GM12878 (cell line): Measurements from ENCODE around the gene FAM193A. TPM values are rescaled to one million over a fixed set of nuclear protein-coding genes. Genes with fewer than 3 reads are reported as not detected.
A peak's percentile ranks its signal among the peaks of the same experiment; 100 is the strongest.

Experiments used
- CBX5 ChIP-seq: sonication (generic); IDR thresholded peaks from 2 replicates; pipeline ENCODE4 v1.6.1; 2016; ENCODE audit warnings: low read depth, moderate library complexity, mild to moderate bottlenecking, inconsistent platforms
- CREB1 ChIP-seq: IDR thresholded peaks from 2 replicates; pipeline ENCODE4 v1.6.1; 2012; ENCODE audit warnings: low read depth, mild to moderate bottlenecking, inconsistent platforms
- JUNB ChIP-seq: IDR thresholded peaks from 2 replicates; pipeline ENCODE4 v1.6.1; 2016; ENCODE audit warnings: antibody characterized with exemption, mild to moderate bottlenecking
- JUND ChIP-seq: IDR thresholded peaks from 2 replicates; pipeline ENCODE4 v1.6.1; 2012; ENCODE audit warnings: low read depth, mild to moderate bottlenecking, low read length, improper control_type of control experiment, moderate library complexity
- KAT2A ChIP-seq: conservative IDR thresholded peaks from 2 replicates; pipeline ENCODE4 v1.6.1; 2011; ENCODE audit warnings: low read depth, low read length; ENCODE audit not compliant: control insufficient read depth
- MXI1 ChIP-seq: fragments of 150-350 bp; IDR thresholded peaks from 2 replicates; pipeline ENCODE4 v1.6.1; 2011; ENCODE audit warnings: low read depth, mild to moderate bottlenecking, inconsistent platforms, low read length, improper control_type of control experiment
- NFIC ChIP-seq: IDR thresholded peaks from 2 replicates; pipeline ENCODE4 v1.6.1; 2012; ENCODE audit warnings: low read depth, mild to moderate bottlenecking, inconsistent platforms, low read length, moderate library complexity
- NFXL1 ChIP-seq: fragments of 450-650 bp; IDR thresholded peaks from 2 replicates; pipeline ENCODE4 v1.6.1; 2017; ENCODE audit warnings: antibody characterized with exemption, mild to moderate bottlenecking, borderline replicate concordance
- NR2F1 ChIP-seq: fragments of 450-650 bp; conservative IDR thresholded peaks from 2 replicates; pipeline ENCODE4 v1.6.1; 2017; ENCODE audit warnings: mild to moderate bottlenecking
- RAD21 ChIP-seq: IDR thresholded peaks from 2 replicates; pipeline ENCODE4 v1.6.1; 2011; ENCODE audit warnings: mild to moderate bottlenecking, low read depth, low read length, moderate library complexity; ENCODE audit not compliant: insufficient read depth
- SIX5 ChIP-seq: IDR thresholded peaks from 2 replicates; pipeline ENCODE4 v1.6.1; 2011; ENCODE audit warnings: mild to moderate bottlenecking, low read depth, low read length, moderate library complexity; ENCODE audit not compliant: severe bottlenecking
- SREBF2 ChIP-seq: IDR thresholded peaks from 2 replicates; pipeline ENCODE4 v1.6.1; 2012; ENCODE audit warnings: mild to moderate bottlenecking, low read length
- STAT3 ChIP-seq: IDR thresholded peaks from 2 replicates; pipeline ENCODE4 v1.6.1; 2011; ENCODE audit warnings: low read depth, low read length, improper control_type of control experiment
- TARDBP ChIP-seq: IDR thresholded peaks from 2 replicates; pipeline ENCODE4 v1.6.1; 2016; ENCODE audit warnings: borderline replicate concordance
- polyA plus RNA-seq, 11 experiments: library from polyadenylated mRNA; depleted of rRNA in 4 of 11; unstranded in 6 of 11; stranded (reverse) in 5 of 11; fragments of >200 nt; fragmentation: Nextera tagmentation in 4 of 11; fragmentation: Illumina TruSeq in 1 of 11; extraction: Ambion mirVana in 4 of 11; extraction: Trizol in 1 of 11; gene quantifications; 1 replicate in 1 of 11; 2 replicates in 10 of 11; pipeline versions ENCODE4 v1.2.1 to v1.2.3, GENCODE V29; 2011 to 2016; ENCODE audit warnings: inconsistent platforms in 2 of 11, missing spikeins in 2 of 11, low read depth in 1 of 11
- total RNA-seq, 4 experiments: library from RNA; depleted of rRNA in 3 of 4; stranded (reverse); fragments of >200 nt in 3 of 4; fragmentation: Illumina TruSeq in 1 of 4; extraction: Trizol in 1 of 4; gene quantifications; 2 replicates each; pipeline versions ENCODE4 v1.2.1 to v1.2.3, GENCODE V29; 2013 to 2021
- TF ChIP-seq, protein P1 (sequence below): fragments of 450-650 bp; IDR thresholded peaks from 2 replicates; pipeline ENCODE4 v1.6.1; 2017; ENCODE audit warnings: mild to moderate bottlenecking, moderate library complexity
- TF ChIP-seq, protein P2 (sequence below): fragments of 450-650 bp; IDR thresholded peaks from 2 replicates; pipeline ENCODE4 v1.6.1; 2018; ENCODE audit warnings: borderline replicate concordance, mild to moderate bottlenecking; ENCODE audit not compliant: partially characterized antibody
- TF ChIP-seq, protein P3 (sequence below): fragments of 450-650 bp; IDR thresholded peaks from 2 replicates; pipeline ENCODE4 v1.6.1; 2017; ENCODE audit warnings: mild to moderate bottlenecking
- TF ChIP-seq, protein P4 (sequence below): fragments of 450-650 bp; formaldehyde crosslinking; IDR thresholded peaks from 2 replicates; pipeline ENCODE4 v1.5.0; 2022; ENCODE audit warnings: mild to moderate bottlenecking, missing genetic modification characterization

Gene FAM193A
- total and polyA plus RNA-seq, 10 of the 15 experiments (the other 5 are each of a cell fraction or from before 2014, with no cell fraction given): 0.52 to 23.3 (median 7.4) TPM

DNA sequence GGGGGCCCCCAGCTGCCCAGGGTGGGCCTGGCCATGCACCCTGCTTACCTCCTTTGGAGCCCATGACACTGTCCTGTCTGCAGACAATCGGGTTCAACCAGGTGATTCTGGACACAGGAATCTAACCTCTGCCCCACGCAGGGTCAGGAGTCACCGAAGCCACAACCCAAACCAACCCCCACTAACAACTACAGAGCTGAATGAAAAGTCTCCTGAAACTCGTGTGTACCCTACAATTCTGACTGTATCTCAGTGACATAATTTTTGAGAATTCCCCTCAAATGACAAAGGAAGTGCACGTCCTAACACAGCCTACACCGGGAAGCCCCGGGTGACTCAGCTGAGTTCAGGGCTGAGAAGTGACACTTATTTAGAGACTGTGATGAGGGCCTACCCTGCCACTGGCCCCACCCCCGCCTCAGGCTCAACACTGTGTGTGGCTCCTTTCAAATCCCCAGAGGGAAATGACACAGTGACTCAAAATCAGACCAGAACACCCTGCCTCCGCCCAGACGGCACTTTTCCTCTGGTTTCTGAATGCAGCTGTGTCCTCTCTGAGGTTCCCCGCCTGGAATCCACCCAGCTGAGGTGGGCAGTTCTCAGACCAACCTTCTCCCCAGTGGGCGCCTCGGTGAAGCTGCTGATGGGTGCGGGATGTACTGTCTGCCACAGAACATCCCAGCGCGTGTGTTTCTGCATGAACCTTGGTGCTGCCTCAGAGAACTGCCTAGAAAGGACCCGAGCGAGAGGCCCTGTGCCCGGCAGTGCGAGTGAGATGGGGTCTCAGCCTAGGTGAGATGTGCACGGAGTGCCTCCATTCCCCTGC lies 209.7 kb downstream of the FAM193A start (continued):
- TF ChIP-seq, protein P1, sequence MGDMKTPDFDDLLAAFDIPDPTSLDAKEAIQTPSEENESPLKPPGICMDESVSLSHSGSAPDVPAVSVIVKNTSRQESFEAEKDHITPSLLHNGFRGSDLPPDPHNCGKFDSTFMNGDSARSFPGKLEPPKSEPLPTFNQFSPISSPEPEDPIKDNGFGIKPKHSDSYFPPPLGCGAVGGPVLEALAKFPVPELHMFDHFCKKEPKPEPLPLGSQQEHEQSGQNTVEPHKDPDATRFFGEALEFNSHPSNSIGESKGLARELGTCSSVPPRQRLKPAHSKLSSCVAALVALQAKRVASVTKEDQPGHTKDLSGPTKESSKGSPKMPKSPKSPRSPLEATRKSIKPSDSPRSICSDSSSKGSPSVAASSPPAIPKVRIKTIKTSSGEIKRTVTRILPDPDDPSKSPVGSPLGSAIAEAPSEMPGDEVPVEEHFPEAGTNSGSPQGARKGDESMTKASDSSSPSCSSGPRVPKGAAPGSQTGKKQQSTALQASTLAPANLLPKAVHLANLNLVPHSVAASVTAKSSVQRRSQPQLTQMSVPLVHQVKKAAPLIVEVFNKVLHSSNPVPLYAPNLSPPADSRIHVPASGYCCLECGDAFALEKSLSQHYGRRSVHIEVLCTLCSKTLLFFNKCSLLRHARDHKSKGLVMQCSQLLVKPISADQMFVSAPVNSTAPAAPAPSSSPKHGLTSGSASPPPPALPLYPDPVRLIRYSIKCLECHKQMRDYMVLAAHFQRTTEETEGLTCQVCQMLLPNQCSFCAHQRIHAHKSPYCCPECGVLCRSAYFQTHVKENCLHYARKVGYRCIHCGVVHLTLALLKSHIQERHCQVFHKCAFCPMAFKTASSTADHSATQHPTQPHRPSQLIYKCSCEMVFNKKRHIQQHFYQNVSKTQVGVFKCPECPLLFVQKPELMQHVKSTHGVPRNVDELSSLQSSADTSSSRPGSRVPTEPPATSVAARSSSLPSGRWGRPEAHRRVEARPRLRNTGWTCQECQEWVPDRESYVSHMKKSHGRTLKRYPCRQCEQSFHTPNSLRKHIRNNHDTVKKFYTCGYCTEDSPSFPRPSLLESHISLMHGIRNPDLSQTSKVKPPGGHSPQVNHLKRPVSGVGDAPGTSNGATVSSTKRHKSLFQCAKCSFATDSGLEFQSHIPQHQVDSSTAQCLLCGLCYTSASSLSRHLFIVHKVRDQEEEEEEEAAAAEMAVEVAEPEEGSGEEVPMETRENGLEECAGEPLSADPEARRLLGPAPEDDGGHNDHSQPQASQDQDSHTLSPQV: peak; percentile 84
- TF ChIP-seq SREBF2 (peak; percentile 46; the same call in 1 of the 2 replicates), NR2F1 (peak; percentile 100), NFXL1 (no peak), JUNB (peak; percentile 99), RAD21 (no peak), CREB1 (peak; percentile 93), CBX5 (peak; percentile 88; the same call in 1 of the 2 replicates), KAT2A (no peak), NFIC (peak; percentile 100), STAT3 (peak; percentile 90), JUND (peak; percentile 95), SIX5 (no peak), MXI1 (peak; percentile 53), TARDBP (peak; percentile 91)
- TF ChIP-seq, protein P2, sequence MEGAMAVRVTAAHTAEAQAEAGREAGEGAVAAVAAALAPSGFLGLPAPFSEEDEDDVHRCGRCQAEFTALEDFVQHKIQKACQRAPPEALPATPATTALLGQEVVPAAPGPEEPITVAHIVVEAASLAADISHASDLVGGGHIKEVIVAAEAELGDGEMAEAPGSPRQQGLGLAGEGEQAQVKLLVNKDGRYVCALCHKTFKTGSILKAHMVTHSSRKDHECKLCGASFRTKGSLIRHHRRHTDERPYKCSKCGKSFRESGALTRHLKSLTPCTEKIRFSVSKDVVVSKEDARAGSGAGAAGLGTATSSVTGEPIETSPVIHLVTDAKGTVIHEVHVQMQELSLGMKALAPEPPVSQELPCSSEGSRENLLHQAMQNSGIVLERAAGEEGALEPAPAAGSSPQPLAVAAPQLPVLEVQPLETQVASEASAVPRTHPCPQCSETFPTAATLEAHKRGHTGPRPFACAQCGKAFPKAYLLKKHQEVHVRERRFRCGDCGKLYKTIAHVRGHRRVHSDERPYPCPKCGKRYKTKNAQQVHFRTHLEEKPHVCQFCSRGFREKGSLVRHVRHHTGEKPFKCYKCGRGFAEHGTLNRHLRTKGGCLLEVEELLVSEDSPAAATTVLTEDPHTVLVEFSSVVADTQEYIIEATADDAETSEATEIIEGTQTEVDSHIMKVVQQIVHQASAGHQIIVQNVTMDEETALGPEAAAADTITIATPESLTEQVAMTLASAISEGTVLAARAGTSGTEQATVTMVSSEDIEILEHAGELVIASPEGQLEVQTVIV: no peak
- TF ChIP-seq, protein P3, sequence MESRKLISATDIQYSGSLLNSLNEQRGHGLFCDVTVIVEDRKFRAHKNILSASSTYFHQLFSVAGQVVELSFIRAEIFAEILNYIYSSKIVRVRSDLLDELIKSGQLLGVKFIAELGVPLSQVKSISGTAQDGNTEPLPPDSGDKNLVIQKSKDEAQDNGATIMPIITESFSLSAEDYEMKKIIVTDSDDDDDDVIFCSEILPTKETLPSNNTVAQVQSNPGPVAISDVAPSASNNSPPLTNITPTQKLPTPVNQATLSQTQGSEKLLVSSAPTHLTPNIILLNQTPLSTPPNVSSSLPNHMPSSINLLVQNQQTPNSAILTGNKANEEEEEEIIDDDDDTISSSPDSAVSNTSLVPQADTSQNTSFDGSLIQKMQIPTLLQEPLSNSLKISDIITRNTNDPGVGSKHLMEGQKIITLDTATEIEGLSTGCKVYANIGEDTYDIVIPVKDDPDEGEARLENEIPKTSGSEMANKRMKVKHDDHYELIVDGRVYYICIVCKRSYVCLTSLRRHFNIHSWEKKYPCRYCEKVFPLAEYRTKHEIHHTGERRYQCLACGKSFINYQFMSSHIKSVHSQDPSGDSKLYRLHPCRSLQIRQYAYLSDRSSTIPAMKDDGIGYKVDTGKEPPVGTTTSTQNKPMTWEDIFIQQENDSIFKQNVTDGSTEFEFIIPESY: peak; percentile 20; the same call in 1 of the 2 replicates
- TF ChIP-seq, protein P4, sequence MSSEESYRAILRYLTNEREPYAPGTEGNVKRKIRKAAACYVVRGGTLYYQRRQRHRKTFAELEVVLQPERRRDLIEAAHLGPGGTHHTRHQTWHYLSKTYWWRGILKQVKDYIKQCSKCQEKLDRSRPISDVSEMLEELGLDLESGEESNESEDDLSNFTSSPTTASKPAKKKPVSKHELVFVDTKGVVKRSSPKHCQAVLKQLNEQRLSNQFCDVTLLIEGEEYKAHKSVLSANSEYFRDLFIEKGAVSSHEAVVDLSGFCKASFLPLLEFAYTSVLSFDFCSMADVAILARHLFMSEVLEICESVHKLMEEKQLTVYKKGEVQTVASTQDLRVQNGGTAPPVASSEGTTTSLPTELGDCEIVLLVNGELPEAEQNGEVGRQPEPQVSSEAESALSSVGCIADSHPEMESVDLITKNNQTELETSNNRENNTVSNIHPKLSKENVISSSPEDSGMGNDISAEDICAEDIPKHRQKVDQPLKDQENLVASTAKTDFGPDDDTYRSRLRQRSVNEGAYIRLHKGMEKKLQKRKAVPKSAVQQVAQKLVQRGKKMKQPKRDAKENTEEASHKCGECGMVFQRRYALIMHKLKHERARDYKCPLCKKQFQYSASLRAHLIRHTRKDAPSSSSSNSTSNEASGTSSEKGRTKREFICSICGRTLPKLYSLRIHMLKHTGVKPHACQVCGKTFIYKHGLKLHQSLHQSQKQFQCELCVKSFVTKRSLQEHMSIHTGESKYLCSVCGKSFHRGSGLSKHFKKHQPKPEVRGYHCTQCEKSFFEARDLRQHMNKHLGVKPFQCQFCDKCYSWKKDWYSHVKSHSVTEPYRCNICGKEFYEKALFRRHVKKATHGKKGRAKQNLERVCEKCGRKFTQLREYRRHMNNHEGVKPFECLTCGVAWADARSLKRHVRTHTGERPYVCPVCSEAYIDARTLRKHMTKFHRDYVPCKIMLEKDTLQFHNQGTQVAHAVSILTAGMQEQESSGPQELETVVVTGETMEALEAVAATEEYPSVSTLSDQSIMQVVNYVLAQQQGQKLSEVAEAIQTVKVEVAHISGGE: no peak
